Ovary (tissue), 9 donors: ENCODE results near the gene FIBCD1. TPM values are rescaled to one million over a fixed set of nuclear protein-coding genes. Genes with fewer than 3 reads are reported as not detected.

Experiments
- DNase-seq, 5 donors: peaks; one replicate each; pipeline ENCODE4 v3.0.0-alpha.2; 2019 to 2020
- H3K27ac ChIP-seq, 2 donors: fragments of 200-600 bp; one replicate each; pipeline versions ENCODE4 v1.5.1 to v1.8.0; 2019 to 2022
- H3K27me3 ChIP-seq: fragments of 200-600 bp; one replicate; pipeline ENCODE4 v1.8.0; 2022
- H3K36me3 ChIP-seq: fragments of 200-600 bp; sonication (generic); one replicate; pipeline ENCODE4 v1.5.1; 2019
- H3K4me1 ChIP-seq: one replicate; pipeline ENCODE4 v1.8.1; 2013; ENCODE audit warnings: mild to moderate bottlenecking, moderate library complexity; ENCODE audit not compliant: insufficient read depth
- H3K4me3 ChIP-seq: fragments of 200-600 bp; sonication (generic); one replicate; pipeline ENCODE4 v1.5.1; 2017
- H3K9me3 ChIP-seq, 2 donors: fragments of 200-600 bp in 1 of 2; sonication (generic) in 1 of 2; one replicate each; pipeline versions ENCODE4 v1.5.1 to v1.8.1; 2013 to 2019; ENCODE audit warnings: mild to moderate bottlenecking in 1 of 2, moderate library complexity in 1 of 2
- EP300 ChIP-seq: sonication (generic); formaldehyde crosslinking; IDR thresholded peaks from one replicate; pipeline ENCODE4 v1.6.1; 2017; ENCODE audit warnings: antibody characterized with exemption
- POLR2A ChIP-seq: fragments of 450-650 bp; IDR thresholded peaks from one replicate; pipeline ENCODE4 v1.6.1; 2017; ENCODE audit warnings: antibody characterized with exemption, mild to moderate bottlenecking, moderate library complexity
- WGBS, 3 donors: extraction: QIAGEN DNeasy Blood & Tissue Kit in 1 of 3; methylation state at CpG; one replicate each; pipeline versions ENCODE4 v1.1.5 to v1.1.7; 2013 to 2017; 5-methylcytosine and 5-hydroxymethylcytosine counted together
- intact Hi-C, 4 donors: fragments of 100-400 bp; cut with DNase I; formaldehyde crosslinking; loops; one replicate each; pipeline versions ENCODE4 v1.11.0 to v1.15.1; 2022 to 2023
- polyA plus RNA-seq, 2 donors: library from polyadenylated mRNA; stranded (reverse); fragments of 200-250 nt in 1 of 2; fragments of 350-450 nt in 1 of 2; fragmentation: Illumina TruSeq in 1 of 2; extraction: RNeasy Lipid Tissue Mini Kit (QIAGEN cat#74804) in 1 of 2; gene quantifications; one replicate each; pipeline ENCODE4 v1.2.3, GENCODE V29; 2013 to 2014
- total RNA-seq, 7 donors: library from RNA; depleted of rRNA in 2 of 7; stranded (reverse); fragments of >200 nt in 2 of 7; fragmentation: NEBNext Ultra II Directional in 3 of 7; extraction: Animal tissue kit (Norgen Biotek cat#: 25700) in 3 of 7; gene quantifications; one replicate each; pipeline versions ENCODE4 v1.1.0 to v1.2.4, GENCODE V29; 2016 to 2023
- TF ChIP-seq, protein P1 (sequence below), 3 donors: fragments of 450-650 bp in 2 of 3; fragments of 200-600 bp in 1 of 3; IDR thresholded peaks; one replicate each; pipeline versions ENCODE4 v1.5.1 to v1.8.0; 2016 to 2022; ENCODE audit warnings: antibody characterized with exemption in 3 of 3, mild to moderate bottlenecking in 1 of 3
- donor health status: DM: no; HTN: no; CAD: no; lungs with moderate emphysema.
- donor health status: DM: no; HTN: no; CAD: no.
- donor health status: Bipolar disorder and iron deficiency.
- donor health status: DM: yes; HTN: yes; CAD: no.
- donor health status: DM: no; HTN: no; CAD: no.
- donor health status: DM: yes; HTN: yes; CAD: no.

The FIBCD1 gene
- total and polyA plus RNA-seq, 9 donors, result 0.06 to 0.45 (median 0.12) TPM; not detected in 3

DNA sequence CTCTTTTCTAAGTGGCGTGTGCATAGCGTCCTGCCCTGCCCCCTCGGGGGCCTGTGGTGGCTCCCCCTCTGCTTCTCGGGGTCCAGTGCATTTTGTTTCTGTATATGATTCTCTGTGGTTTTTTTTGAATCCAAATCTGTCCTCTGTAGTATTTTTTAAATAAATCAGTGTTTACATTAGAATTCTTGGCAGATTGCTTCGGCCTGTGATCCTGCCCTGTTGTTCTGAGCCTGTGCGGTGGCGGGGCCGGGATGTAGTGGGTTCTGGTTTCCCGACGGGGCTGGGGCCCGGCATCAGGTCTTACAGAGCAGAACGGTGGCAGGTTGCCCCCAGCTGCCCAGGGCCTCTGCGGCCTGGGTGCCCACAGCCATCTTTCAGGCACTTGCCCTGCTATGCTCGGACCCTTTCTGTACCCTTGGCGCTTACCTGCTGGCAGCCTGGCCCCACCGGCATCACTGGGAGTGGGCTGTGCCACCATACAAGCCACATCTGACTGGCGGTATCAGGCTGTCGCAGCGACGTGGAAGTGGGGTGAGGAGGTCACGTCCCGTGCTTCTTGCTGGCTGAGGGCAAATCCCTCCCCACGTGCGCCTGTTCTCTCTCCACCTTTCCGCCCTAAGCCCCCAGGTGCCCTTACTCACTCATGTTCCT, 51.4 kb downstream of the FIBCD1 start:
- no peaks in the 10 kb centered on the region for H3K9me3 ChIP-seq
- TF ChIP-seq POLR2A (no peak), EP300 (no peak)
- TF ChIP-seq, protein P1, sequence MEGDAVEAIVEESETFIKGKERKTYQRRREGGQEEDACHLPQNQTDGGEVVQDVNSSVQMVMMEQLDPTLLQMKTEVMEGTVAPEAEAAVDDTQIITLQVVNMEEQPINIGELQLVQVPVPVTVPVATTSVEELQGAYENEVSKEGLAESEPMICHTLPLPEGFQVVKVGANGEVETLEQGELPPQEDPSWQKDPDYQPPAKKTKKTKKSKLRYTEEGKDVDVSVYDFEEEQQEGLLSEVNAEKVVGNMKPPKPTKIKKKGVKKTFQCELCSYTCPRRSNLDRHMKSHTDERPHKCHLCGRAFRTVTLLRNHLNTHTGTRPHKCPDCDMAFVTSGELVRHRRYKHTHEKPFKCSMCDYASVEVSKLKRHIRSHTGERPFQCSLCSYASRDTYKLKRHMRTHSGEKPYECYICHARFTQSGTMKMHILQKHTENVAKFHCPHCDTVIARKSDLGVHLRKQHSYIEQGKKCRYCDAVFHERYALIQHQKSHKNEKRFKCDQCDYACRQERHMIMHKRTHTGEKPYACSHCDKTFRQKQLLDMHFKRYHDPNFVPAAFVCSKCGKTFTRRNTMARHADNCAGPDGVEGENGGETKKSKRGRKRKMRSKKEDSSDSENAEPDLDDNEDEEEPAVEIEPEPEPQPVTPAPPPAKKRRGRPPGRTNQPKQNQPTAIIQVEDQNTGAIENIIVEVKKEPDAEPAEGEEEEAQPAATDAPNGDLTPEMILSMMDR (IDR thresholded peaks at IDR 0.05), result no peak
- H3K4me3 ChIP-seq, result no peak overlapping the region
- no peak for DNase-seq
- intact Hi-C loops, result no loop called here
- H3K27me3 ChIP-seq, result no peaks in the 10 kb centered on the region
- H3K4me1 ChIP-seq, result no peaks in the 10 kb centered on the region
- WGBS, 3 donors, result 52 to 62% (median 56%) methylated on average over 25 of the region's 25 CpGs
- H3K27ac ChIP-seq, result no peak overlapping the region
- H3K36me3 ChIP-seq, result no peaks in the 10 kb centered on the region

DNA sequence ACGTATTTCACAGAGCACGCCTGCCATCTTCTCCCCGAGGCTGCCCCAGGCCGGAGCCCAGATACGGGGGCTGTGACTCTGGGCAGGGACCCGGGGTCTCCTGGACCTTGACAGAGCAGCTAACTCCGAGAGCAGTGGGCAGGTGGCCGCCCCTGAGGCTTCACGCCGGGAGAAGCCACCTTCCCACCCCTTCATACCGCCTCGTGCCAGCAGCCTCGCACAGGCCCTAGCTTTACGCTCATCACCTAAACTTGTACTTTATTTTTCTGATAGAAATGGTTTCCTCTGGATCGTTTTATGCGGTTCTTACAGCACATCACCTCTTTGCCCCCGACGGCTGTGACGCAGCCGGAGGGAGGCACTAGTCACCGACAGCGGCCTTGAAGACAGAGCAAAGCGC, 52.1 kb downstream of the FIBCD1 start:
- Histone ChIP-seq H3K4me3 (no peak overlapping the region), H3K9me3 (no peaks in the 10 kb centered on the region), H3K27ac (no peak overlapping the region), H3K27me3 (no peaks in the 10 kb centered on the region), H3K36me3 (no peaks in the 10 kb centered on the region), H3K4me1 (no peaks in the 10 kb centered on the region)
- DNase-seq, result no peak
- intact Hi-C loops, result no loop called here
- 52 to 76% (median 66%) methylated on average over 23 of the region's 23 CpGs for WGBS, 3 donors
- TF ChIP-seq EP300, result no peak
- TF ChIP-seq, protein P1 (IDR thresholded peaks at IDR 0.05), result no peak
- no peak for TF ChIP-seq POLR2A

DNA sequence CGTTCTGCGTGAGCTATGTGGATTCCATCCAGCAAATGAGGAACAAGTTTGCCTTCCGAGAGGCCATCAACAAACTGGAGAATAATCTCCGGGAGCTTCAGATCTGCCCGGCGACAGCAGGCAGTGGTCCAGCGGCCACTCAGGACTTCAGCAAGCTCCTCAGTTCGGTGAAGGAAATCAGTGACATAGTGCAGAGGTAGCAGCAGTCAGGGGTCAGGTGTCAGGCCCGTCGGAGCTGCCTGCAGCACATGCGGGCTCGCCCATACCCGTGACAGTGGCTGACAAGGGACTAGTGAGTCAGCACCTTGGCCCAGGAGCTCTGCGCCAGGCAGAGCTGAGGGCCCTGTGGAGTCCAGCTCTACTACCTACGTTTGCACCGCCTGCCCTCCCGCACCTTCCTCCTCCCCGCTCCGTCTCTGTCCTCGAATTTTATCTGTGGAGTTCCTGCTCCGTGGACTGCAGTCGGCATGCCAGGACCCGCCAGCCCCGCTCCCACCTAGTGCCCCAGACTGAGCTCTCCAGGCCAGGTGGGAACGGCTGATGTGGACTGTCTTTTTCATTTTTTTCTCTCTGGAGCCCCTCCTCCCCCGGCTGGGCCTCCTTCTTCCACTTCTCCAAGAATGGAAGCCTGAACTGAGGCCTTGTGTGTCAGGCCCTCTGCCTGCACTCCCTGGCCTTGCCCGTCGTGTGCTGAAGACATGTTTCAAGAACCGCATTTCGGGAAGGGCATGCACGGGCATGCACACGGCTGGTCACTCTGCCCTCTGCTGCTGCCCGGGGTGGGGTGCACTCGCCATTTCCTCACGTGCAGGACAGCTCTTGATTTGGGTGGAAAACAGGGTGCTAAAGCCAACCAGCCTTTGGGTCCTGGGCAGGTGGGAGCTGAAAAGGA, 53.3 kb downstream of the FIBCD1 start:
- 75 to 78% (median 78%) methylated on average over 32 to 35 of the region's 35 CpGs for WGBS, 3 donors

More for the DNA sequence above, 53.3 kb downstream of the FIBCD1 start:
- H3K4me1 ChIP-seq, result no peaks in the 10 kb centered on the region
- no peaks in the 10 kb centered on the region for H3K27me3 ChIP-seq
- H3K27ac ChIP-seq, result no peak overlapping the region
- intact Hi-C loops, result no loop called here
- no peak for DNase-seq
- H3K4me3 ChIP-seq, result no peak overlapping the region
- TF ChIP-seq POLR2A, result no peak
- TF ChIP-seq EP300, result no peak
- TF ChIP-seq, protein P1 (IDR thresholded peaks at IDR 0.05), result no peak
- no peaks in the 10 kb centered on the region for H3K36me3 ChIP-seq
- no peaks in the 10 kb centered on the region for H3K9me3 ChIP-seq
